SK-N-MC (cell line): ENCODE measurements around the gene CRTC3.

Experiments used
- EZH2 ChIP-seq: fragments of 200-600 bp; sonication (generic); IDR thresholded peaks from one replicate; pipeline ENCODE4 v1.6.1; 2017; ENCODE audit warnings: antibody characterized with exemption
- POLR2AphosphoS5 ChIP-seq: IDR thresholded peaks from 2 replicates; pipeline ENCODE4 v1.6.1; 2012; ENCODE audit warnings: mild to moderate bottlenecking, low read depth, low read length, borderline replicate concordance

- TF ChIP-seq POLR2AphosphoS5 (no peak), EZH2 (no peak)
These were observed 156.1 kb downstream of the CRTC3 start for GRCh38 chr15:90685591-90686434.
